NCI-H524 (cell line): ENCODE results near the gene MAP3K8.
"Not testable (repeated sequence)": the region's sequence is repeated elsewhere in the genome, so short reads cannot be mapped to it uniquely, and the experiment has no call there.

Experiments used
- DNase-seq, 2 experiments: peaks; one replicate each; lab custom pipeline; 2025; lab: John Stamatoyannopoulos, UW

MAP3K8 gene

DNA sequence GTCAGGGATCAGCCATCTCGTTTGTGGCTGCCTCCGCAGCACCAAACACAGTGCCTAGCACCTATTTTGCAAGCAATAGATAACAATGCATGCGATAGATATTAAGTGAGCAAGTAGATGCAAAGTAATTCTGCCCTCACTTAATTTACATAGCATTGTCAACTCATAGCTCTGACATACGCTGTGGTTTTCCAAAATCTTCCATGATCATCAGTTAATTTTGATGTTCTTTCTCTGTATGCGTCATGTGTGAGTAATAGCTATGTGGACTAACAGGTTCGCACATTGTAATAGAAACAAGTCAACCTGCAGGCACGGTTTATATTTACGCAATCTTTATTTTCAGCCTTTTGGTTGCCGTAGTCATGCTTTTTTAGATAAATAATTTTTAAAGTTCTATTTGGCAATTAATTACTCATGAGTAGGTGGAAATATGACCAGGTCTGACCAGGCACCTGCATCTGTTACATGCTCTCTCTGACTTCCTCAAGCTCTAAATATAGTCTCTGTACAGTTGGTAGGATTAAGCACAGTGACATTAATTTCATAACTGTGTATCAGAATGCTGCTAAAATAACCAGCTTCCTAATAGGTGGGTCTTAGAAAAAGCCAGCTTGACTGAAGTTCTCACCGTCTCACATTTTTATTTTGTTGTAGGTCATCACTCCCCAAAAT is 13.3 kb downstream of the MAP3K8 start:
- no peak for DNase-seq

DNA sequence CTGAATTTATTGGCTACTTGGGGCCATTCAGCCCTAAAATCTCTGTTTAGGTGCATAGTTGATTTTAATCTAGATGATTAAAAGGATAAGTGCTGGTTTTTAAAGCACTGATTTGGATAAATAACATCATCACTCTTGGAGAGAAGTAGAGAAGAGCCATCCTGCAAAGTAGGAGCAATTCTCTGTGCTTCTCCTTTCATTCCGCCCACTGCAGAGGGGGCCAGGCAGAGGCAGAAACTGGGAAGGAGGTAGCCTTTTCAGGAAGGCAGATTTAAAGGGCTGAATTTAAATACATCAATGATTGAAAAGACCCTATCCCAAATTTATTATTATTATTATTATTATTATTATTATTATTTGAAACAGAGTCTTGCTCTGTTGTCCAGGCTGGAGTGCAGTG is 14.1 kb downstream of the MAP3K8 start:
- no peak for DNase-seq

DNA sequence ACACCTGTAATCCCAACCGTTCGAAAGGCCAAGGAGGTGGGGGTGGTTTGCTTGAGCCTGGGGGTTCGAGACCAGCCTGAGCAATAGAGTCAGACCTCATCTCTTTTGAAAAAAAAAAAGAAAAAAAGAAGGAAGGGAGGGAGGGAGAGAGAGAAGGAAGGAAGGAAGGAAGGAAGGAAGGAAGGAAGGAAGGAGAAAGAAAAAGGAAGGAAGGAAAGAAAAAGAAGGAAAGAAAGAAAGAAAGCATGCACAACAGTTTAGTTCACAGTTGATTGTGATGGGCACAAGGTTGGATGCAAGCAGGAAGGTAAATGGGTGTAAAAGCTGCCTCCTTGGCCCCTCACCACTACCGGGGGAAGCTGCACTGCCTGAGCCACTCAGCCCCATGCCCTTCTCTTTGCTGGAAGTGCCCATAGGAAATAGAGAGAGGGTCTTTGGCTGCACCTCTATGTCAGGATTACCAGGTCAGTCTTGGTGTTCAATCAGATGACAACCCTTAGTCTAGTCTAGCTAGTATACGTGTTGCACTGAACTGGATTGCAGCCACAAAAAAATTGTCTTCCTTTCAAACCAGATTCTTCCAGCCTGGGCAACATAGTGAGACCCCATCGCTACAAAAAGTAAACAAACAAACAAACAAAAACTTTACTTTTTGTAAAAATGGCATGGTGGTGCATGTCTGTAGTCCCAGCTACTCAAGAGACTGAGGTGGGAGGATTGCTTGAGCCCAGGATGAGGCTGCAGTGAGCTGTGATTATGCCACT is 20.0 kb downstream of the MAP3K8 start:
- DNase-seq, result no peak

DNA sequence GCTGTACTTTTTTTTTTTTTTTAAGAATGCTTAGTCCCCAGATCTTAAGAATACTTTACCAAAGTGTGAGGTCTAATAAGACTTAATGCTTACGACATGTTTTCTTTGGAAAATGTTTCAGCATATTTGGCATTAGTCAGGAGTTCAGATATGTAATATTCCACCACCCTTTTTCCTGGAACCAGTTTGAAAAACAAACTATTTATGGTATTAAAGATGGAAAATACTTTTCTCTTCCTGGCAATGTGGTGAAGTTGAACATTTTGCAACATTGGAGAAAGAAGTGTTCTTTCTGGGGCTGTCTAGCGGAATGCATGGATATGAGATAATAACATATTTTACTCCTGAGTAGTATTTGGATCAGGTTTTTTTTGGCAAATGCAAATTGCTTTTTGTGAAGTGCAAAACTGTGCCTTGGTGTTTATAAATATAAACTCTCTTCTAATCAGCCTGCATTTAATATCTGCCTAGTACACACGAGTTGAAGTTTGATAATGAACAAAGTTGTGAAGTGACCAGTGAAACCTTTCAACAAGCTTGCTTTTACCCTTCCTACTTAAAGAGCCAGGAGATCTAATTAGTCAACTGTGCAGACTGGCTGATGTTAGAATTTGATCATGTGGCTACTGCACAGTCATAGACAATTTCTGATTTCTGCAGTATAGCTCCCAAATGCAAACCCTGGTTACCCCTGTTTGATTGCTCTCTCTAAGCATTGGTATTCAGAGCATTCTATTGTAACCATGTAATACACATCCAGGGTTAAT is 20.9 kb downstream of the MAP3K8 start:
- DNase-seq, result no peak

DNA sequence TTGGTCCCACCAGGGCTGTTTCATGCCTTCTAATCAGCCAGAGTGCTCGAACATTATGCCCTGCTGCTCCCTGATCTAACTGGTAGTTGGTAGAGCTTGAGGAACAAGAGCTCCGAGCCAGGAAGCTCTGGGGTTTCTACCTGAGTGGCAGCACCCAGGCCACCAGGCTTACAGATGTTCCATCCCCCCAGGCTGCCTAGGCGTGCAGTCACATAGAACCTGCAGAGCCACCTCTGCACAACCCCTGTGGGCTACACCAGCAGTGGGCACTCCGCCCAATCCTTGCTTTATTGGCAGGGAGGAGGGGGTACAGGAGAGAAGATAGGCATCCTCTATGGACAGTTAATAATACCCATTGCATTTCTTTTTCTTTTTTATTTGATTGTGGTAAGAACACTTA is 21.8 kb downstream of the MAP3K8 start:
- DNase-seq, result no peak

DNA sequence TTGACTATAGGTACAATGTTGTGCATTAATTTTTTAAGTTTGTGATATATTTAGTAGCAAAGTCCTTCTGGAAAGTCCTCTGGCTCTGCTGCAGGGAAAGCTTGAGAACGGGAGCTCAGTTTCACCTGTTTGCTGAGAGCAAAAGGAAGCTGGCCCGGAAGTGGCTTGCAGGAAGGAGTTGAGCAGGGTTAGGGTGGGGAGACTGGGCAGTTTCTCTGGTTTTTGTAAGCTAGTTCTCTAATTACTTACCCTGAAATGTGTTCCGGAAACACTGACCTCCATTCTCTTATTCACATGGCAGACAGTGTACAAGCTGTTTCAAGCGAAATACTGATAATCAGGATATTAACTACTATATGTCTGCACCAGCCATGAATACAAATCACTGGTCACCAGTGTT is 22.3 kb downstream of the MAP3K8 start:
- no peak for DNase-seq

DNA sequence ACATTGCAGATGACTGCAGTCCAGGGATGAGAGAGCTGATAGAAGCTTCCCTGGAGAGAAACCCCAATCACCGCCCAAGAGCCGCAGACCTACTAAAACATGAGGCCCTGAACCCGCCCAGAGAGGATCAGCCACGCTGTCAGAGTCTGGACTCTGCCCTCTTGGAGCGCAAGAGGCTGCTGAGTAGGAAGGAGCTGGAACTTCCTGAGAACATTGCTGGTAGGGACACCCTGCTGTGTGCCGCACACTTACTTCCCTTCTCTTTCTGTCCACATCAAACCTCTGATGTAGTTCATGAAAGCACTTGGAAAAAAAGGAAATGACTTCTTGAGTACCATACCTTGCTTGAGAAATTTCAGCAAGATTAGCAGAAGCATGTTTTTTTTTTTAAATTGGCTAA is 25.3 kb downstream of the MAP3K8 start:
- DNase-seq, result no peak

DNA sequence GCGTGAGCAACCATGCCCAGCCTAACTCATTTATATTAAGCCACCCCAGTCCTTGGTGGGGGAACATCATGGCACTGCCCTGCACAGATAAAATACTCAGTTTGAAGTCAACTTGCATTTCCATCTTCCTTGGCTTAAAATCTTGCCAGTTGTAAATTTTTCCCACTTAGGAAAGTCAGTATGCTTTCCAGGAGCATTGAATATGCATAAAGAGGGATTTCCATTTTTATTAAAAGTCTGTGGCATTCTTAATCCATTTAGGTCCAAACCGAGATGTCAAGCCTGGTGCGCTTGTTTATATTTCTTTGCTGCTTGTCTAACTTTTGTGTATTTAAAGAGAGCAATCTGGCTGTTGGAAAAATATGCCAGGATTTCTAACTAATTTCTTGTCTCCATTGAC is 26.1 kb downstream of the MAP3K8 start:
- DNase-seq, result no peak

DNA sequence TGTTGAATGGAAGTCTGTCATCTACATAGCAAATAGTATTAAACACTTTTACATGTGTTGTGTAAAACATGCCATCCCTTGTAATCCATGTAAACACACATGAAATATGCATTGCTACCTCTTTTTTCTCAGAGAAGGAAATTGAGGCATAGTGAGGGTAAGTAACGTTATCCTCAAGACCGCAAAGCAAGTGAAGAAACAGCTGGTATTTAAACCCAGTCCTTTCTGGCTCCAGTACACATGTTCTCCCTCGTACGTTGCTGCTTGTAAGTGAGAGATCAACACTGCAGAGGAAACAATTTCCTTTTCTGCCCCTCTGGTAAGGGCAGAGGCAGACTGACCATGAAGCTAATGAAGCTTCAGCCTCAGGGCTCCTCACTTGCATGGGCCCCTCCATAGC is 28.5 kb downstream of the MAP3K8 start:
- no peak for DNase-seq

DNA sequence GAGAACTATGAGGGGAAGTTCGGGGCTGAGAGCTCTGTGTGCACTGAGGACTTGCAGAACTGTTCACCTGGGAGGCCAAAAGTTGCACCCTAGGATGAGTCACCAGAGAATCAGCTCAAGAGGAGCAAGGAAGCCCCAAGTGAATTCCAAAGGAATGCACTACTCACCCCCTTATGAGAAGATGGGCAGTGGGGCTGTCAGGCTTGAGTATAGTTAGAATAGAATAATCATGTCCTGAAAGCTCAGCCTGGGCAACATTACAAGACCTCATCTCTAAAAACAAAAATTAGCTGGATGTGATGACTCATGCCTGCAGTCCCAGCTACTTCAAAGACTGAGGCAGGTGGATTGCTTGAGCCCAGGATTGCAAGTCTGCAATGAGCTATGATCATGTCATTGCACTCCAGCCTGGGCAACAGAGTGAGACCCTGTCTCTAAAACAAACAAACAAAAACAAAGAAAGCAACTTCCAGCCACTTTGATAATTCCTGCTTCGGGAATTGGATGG is 30.0 kb downstream of the MAP3K8 start:
- no peak for DNase-seq

DNA sequence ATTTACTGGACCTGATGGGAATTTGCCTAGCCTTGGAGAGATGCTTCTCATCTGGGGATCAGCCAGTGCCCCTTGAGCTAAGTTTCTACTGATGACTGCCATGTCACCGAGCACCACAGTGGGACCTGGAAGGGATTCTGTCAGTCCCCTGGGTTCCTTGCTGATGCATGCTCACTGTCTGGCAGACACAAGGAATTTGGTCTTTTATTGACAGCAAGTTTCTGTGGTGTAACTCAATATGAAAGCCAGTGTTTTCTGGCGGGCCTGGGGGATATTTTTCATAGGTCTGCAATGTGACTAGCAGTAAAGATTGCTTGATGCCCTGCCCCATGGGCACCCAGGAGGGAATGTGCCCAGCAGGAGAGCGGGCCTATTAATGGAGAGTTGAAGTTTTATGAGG is 30.7 kb downstream of the MAP3K8 start:
- no peak for DNase-seq

DNA sequence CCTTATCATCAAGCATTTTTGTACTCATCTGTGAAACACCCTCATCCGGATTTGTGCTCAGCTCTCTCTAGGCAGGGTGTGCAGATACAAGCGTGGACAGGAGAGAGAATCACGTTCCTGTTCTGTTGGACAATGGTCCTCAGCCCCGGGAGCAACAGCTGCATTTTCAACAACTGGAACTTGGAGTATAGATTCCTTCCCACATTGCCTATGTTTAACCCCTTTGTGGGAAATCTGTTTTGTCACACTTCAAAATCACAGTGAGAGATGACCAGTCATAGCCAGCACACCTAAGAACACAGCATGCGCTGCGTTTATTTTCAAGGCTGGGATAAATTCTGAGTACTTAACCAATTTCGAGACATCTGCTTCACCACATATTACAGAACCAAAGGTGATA is 32.5 kb downstream of the MAP3K8 start:
- DNase-seq, result no peak

DNA sequence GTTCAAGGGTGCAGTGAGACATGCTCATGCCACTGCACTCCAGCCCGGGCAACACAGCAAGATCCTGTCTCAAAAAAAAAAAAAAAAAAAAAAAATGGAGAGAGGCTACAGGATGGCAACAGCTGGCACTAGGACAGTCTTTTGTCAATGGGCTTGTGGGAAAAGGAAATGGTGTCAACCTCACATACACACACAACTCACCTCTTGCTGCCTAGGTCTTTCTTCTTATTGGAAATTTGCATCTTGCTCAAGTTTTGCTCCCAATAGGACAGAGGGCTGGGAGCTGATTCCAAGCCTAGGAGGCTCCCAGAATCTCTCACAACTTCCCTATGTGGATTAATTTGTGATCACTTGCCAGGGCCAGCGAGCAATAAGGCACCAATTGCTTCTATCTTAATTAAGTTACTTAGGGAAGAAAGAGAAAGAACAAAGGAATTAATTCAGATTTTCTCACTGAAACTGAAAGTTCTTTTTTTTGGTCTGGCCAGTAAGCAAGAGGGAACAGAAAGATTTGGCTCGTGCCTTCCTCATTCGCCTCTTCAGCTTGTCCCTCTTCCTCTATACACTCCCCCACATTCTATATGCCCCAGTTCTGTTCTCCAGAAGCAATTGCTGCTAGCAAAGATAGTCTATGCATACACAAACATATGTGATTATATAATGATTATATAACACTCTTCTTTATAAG is 33.8 kb downstream of the MAP3K8 start:
- DNase-seq, result no peak

DNA sequence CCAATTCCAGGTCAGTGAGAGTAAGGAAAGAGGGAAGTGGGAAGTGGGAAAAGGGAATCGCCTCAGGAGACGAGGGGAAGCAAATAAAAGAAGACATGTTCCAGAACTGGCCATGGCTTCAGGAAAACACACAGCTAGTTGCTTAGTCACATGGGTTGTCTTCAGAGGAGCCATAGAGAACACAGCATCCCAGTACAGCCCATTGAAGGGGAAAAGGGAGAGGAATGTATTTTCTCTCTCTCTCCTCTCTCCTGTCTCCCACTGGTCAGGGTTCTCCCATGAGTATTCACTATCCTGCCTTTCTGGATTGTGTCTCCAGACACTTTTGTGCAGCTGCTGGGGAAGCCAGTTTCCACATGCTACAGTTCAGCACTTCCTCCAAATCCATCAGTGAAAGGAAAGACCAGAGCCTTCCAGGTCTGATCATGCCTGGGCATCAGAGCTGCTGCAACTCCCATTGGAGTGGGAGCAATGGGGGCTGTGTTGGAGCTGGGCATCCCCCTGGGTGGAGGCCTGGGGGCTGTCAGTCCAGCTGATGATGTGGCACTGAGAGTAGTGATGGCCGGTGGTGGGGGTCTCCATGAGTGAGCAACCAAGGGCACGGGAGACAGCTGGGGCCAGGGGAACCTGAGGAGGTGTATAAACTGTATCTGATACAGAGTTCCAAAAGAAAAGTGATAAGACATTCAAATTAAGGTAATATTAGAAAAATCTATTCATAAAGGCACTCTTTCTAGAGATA is 38.6 kb downstream of the MAP3K8 start:
- DNase-seq, result no peak

DNA sequence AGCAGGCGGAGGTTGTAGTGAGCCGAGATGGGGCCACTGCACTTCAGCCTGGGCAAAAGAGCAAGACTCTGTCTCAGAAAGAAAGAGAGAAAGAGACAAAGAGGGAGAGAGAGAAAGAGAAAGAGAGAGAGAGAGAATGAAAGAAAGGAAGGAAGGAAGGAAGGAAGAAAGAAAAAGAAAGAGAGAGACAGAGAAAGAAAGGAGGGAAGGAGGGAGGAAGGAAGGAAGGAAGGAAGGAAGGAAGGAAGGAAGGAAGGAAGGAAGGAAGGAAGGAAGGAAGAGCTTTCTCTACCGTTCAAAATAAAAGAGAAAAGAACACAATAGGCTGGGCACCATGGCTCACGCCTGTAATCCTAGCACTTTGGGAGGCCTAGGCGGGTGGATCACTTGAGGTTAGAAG is 41.5 kb downstream of the MAP3K8 start:
- not testable (repeated sequence) for DNase-seq

DNA sequence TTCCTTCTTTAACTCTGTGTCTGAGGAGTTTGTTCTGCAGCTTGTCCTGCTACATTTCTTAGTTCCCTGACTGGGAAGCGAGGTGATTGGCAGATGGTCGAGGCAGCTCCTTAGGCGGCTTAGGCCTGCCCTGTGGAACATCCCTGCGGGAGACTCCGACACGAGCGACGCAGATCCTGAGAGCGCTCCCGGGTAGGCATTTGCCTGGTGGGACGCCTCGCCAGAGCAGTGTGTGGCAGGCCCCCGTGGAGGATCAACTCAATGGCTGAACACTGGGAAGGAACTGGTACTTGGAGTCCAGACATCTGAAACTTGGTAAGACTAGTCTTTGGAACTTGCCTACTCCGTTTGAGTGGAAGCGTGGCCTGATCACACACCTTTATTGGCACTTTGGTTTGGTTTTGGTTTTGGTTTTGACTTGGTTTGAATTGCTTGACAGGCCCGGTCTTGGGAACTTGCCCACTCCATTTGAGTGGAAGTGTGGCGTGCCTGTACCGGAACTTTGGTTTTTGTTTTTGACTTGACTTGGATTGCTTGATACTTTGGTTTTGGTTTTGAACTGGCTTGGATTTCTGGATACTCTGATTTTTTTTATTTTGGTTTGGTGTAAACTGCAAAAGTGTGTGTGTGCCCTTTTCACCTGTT is 42.6 kb downstream of the MAP3K8 start:
- DNase-seq, result no peak

DNA sequence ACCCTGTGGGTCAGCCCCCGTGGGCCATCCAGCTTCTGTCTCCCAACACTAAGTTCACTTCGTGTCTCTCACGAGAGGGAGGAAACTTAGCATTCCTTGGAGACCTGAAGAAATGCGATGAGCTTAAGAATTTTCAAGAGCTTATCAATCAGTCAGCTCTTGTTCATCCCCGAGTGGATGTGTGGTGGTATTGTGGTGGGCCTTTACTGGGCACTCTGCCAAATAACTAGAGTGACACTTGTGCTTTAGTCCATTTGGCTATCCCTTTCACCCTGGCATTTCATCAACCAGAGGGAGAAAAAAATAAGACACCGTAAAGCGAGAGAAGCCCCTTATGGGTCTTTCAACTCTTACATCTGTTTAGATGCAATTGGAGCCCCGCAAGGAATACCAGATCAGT is 45.5 kb downstream of the MAP3K8 start:
- not testable (repeated sequence) for DNase-seq

DNA sequence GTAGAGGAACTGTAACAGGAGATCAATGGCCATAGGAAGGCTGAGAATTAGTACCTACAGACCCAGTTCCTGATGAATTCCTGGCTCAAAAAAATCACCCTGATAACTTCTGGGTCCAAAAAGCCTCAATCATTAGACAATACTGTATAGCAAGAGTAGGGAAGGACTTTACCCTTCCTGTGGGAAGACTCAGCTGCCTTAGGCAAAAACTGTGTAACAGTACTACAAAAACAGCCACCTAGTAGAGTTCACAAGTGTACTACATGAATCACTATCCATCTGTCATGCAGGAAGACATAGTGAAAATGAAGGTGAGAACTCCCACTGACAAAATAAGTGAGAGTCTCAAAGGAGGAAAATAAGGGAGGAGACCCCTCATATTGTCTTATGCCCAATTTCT is 47.6 kb downstream of the MAP3K8 start:
- DNase-seq, result no peak

DNA sequence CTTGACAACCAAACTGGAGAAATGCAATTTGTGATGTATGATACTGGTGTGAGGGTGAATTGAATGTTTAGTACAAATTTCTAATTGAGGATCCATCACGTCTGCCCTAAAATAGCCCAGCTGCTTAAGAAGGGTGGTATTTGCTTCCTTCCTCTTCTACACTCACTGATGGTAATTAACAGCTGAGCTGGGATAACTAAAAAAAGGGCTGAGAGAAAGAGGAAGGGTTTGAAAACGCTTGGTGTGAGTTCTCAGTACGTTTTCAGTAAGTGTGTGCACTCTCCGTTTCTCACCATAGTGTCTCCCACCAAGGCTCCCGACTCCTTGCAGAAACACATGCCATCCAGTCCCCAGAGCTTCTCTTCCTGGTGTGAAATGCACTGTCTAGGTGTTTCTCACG is 54.3 kb downstream of the MAP3K8 start:
- no peak for DNase-seq

DNA sequence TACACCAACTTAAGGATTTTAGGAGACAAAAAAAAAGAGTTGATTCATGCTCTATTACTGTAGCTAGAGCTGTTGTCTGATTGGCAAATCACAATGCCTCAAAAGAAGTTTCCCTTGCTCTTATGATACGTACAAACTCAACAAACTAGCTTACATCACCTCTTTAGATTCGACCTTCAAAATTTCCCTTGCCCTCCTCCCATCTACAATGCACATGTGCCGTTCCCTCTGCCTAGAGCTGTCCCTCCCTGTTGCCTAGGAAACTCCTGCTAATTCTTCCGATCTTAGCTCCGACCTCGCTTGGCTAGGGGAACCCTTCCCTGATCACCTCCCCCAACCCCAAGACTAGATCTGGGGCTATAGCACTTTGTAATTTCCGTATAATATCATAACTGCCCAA is 55.4 kb downstream of the MAP3K8 start:
- no peak for DNase-seq
